ENCODE measurements around the gene RARB.

RARB gene

GRCh38 chr3:25473246-25473645 lies 45.2 kb downstream of the RARB start:
- DNase-seq: no peak

- DNase-seq: no peak
These were observed 46.0 kb downstream of the RARB start for GRCh38 chr3:25474052-25474451.

GRCh38 chr3:25476639-25477038 lies 48.6 kb downstream of the RARB start:
- no peak for DNase-seq

- DNase-seq: no peak
These were observed 50.2 kb downstream of the RARB start for GRCh38 chr3:25478211-25478757.

GRCh38 chr3:25478964-25479726 lies 51.1 kb downstream of the RARB start:
- DNase-seq: no peak

GRCh38 chr3:25479727-25480010 lies 51.6 kb downstream of the RARB start:
- peak; percentile 47 for DNase-seq

- DNase-seq: no peak
These were observed 52.7 kb downstream of the RARB start for GRCh38 chr3:25480811-25481210.

- DNase-seq: no peak
These were observed 53.3 kb downstream of the RARB start for GRCh38 chr3:25481386-25481785.

GRCh38 chr3:25483456-25483855 lies 55.4 kb downstream of the RARB start:
- no peak for DNase-seq

GRCh38 chr3:25485673-25486072 lies 57.6 kb downstream of the RARB start:
- DNase-seq: no peak

- no peak for DNase-seq
These were observed 58.9 kb downstream of the RARB start for GRCh38 chr3:25486932-25487331.

GRCh38 chr3:25489858-25490593 lies 62.0 kb downstream of the RARB start:
- DNase-seq: no peak

GRCh38 chr3:25493246-25493645 lies 65.2 kb downstream of the RARB start:
- DNase-seq: no peak

GRCh38 chr3:25493786-25494185 lies 65.7 kb downstream of the RARB start:
- DNase-seq: no peak

- DNase-seq: no peak
These were observed 67.2 kb downstream of the RARB start for GRCh38 chr3:25495304-25495703.

GRCh38 chr3:25495726-25496253 lies 67.7 kb downstream of the RARB start:
- no peak for DNase-seq

- DNase-seq: no peak
These were observed 69.0 kb downstream of the RARB start for GRCh38 chr3:25497096-25497495.

GRCh38 chr3:25500706-25501210 lies 72.7 kb downstream of the RARB start:
- no peak for DNase-seq

GRCh38 chr3:25502233-25502632 lies 74.2 kb downstream of the RARB start:
- DNase-seq: no peak

- DNase-seq: no peak
These were observed 75.8 kb downstream of the RARB start for GRCh38 chr3:25503898-25504301.

- no peak for DNase-seq
These were observed 77.5 kb downstream of the RARB start for GRCh38 chr3:25505581-25505980.

GRCh38 chr3:25507811-25508210 lies 79.7 kb downstream of the RARB start:
- DNase-seq: no peak

GRCh38 chr3:25508433-25508832 lies 80.4 kb downstream of the RARB start:
- DNase-seq: no peak

- DNase-seq: no peak
These were observed 80.8 kb downstream of the RARB start for GRCh38 chr3:25508901-25509300.
